MM.1S (cell line): Measurements from ENCODE around the gene NUCKS1.

Source experiments
- CTCF ChIP-seq: fragments of 300-600 bp; sonication (generic); IDR thresholded peaks from 2 replicates; pipeline ENCODE4 v1.5.1; 2016; ENCODE audit warnings: antibody characterized with exemption, low read length, mixed read lengths
- EZH2 ChIP-seq: fragments of 300-600 bp; sonication (generic); optimal IDR thresholded peaks from 2 replicates; pipeline ENCODE3; 2017; ENCODE audit warnings: low read depth, mild to moderate bottlenecking, antibody characterized with exemption, low read length, mixed read lengths

- TF ChIP-seq CTCF (no peak), EZH2 (no peak)
These were observed 4.9 kb upstream of the NUCKS1 start for GRCh38 chr1:205754857-205755256.
